ENCODE data around the gene CROCC. TPM values are rescaled to one million over a fixed set of nuclear protein-coding genes. Genes with fewer than 3 reads are reported as not detected.
A peak's percentile ranks its signal among the peaks of the same experiment; 100 is the strongest.

Gene CROCC
- total and polyA plus RNA-seq, 9 of the 15 experiments (the other 6 are each of a cell fraction or from before 2014, with no cell fraction given), result 0.17 to 15.4 (median 7.6) TPM

DNA sequence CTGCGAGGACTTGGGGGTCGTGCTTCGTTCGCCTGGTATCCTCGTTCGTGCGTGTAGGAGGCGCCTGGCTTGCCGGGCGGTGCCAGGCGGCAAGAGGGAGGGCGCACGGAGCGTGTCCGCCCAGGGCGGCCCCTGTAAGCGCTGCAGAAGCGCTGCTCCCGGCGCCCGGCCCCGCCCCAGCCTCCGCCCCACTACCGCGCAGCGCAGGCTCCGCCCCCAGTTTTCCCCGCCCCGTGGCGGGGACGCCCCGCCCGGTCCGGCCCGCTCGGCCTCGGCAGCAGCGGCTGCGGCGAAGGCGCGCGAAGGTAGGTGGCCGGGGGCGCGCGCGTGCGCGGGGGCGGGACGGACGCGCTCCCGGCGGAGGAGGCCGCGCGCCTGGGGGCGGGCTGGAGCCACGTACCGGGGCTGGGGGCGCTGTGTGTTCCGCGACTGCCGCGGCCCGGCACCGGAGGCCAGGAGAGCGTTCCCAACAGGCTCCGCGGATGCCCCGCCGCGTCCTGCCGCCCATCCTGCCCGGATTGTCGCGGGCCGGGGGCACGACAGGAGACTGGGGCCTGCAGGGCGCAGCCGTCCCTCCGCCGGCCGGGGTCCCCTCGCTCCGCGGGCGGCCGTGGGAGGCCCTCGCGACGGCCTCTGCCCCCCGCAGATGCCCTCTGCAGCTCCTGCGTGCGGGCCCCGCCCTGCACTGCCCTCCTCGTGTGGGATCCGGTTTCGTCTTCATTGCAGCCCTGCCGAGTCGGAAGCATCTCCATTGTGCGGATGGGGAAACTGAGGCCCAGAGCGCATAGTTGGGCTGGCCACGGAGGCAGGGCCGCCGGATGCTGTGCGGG lies 7.7 kb upstream of the CROCC start (continued):
- TF ChIP-seq, protein P1, sequence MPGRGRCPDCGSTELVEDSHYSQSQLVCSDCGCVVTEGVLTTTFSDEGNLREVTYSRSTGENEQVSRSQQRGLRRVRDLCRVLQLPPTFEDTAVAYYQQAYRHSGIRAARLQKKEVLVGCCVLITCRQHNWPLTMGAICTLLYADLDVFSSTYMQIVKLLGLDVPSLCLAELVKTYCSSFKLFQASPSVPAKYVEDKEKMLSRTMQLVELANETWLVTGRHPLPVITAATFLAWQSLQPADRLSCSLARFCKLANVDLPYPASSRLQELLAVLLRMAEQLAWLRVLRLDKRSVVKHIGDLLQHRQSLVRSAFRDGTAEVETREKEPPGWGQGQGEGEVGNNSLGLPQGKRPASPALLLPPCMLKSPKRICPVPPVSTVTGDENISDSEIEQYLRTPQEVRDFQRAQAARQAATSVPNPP (IDR thresholded peaks at IDR 0.05; ENCODE audit: borderline replicate concordance, insufficient read depth, insufficient read length), result no peak
- TF ChIP-seq, protein P2, sequence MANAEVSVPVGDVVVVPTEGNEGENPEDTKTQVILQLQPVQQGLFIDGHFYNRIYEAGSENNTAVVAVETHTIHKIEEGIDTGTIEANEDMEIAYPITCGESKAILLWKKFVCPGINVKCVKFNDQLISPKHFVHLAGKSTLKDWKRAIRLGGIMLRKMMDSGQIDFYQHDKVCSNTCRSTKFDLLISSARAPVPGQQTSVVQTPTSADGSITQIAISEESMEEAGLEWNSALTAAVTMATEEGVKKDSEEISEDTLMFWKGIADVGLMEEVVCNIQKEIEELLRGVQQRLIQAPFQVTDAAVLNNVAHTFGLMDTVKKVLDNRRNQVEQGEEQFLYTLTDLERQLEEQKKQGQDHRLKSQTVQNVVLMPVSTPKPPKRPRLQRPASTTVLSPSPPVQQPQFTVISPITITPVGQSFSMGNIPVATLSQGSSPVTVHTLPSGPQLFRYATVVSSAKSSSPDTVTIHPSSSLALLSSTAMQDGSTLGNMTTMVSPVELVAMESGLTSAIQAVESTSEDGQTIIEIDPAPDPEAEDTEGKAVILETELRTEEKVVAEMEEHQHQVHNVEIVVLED (CRISPR knock-in tag; IDR thresholded peaks at IDR 0.05), result peak; percentile 81
- TF ChIP-seq PHF8 (IDR thresholded peaks at IDR 0.05; ENCODE audit: borderline replicate concordance, low read length) (peak; percentile 82; the same call in 1 of the 2 replicates), ZBED1 (IDR thresholded peaks at IDR 0.05) (0 out of 2 replicates have a peak, but pooled peaks have one; percentile 27), NBN (IDR thresholded peaks at IDR 0.05; ENCODE audit: low read depth) (no peak), POLR2A (conservative IDR thresholded peaks at IDR 0.05) (peak; percentile 50; the same call in 1 of the 2 replicates), NFIC (IDR thresholded peaks at IDR 0.05) (peak; percentile 10; the same call in 1 of the 2 replicates), SUPT5H (IDR thresholded peaks at IDR 0.05) (peak; percentile 37; the same call in 1 of the 2 replicates), NR2C1 (IDR thresholded peaks at IDR 0.05) (no peak), NR2C1 (tag; IDR thresholded peaks at IDR 0.05) (no peak), HCFC1 (IDR thresholded peaks at IDR 0.05; ENCODE audit: low read depth, low read length) (no peak), ZNF12 (CRISPR knock-in tag; IDR thresholded peaks at IDR 0.05) (no peak), ZNF384 (IDR thresholded peaks at IDR 0.05; ENCODE audit: low read depth, low read length) (no peak), SETDB1 (IDR thresholded peaks at IDR 0.05; ENCODE audit: low read length) (no peak), ZKSCAN3 (CRISPR knock-in tag; IDR thresholded peaks at IDR 0.05) (no peak), ZNF507 (tag; conservative IDR thresholded peaks at IDR 0.05) (no peak)
- TF ChIP-seq, protein P3, sequence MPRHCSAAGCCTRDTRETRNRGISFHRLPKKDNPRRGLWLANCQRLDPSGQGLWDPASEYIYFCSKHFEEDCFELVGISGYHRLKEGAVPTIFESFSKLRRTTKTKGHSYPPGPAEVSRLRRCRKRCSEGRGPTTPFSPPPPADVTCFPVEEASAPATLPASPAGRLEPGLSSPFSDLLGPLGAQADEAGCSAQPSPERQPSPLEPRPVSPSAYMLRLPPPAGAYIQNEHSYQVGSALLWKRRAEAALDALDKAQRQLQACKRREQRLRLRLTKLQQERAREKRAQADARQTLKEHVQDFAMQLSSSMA (CRISPR knock-in tag; IDR thresholded peaks at IDR 0.05), result peak; percentile 77; the same call in 1 of the 2 replicates
- TF ChIP-seq, protein P4, sequence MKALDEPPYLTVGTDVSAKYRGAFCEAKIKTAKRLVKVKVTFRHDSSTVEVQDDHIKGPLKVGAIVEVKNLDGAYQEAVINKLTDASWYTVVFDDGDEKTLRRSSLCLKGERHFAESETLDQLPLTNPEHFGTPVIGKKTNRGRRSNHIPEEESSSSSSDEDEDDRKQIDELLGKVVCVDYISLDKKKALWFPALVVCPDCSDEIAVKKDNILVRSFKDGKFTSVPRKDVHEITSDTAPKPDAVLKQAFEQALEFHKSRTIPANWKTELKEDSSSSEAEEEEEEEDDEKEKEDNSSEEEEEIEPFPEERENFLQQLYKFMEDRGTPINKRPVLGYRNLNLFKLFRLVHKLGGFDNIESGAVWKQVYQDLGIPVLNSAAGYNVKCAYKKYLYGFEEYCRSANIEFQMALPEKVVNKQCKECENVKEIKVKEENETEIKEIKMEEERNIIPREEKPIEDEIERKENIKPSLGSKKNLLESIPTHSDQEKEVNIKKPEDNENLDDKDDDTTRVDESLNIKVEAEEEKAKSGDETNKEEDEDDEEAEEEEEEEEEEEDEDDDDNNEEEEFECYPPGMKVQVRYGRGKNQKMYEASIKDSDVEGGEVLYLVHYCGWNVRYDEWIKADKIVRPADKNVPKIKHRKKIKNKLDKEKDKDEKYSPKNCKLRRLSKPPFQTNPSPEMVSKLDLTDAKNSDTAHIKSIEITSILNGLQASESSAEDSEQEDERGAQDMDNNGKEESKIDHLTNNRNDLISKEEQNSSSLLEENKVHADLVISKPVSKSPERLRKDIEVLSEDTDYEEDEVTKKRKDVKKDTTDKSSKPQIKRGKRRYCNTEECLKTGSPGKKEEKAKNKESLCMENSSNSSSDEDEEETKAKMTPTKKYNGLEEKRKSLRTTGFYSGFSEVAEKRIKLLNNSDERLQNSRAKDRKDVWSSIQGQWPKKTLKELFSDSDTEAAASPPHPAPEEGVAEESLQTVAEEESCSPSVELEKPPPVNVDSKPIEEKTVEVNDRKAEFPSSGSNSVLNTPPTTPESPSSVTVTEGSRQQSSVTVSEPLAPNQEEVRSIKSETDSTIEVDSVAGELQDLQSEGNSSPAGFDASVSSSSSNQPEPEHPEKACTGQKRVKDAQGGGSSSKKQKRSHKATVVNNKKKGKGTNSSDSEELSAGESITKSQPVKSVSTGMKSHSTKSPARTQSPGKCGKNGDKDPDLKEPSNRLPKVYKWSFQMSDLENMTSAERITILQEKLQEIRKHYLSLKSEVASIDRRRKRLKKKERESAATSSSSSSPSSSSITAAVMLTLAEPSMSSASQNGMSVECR (CRISPR knock-in tag; IDR thresholded peaks at IDR 0.05), result peak; percentile 39; the same call in 1 of the 2 replicates
- TF ChIP-seq, protein P5, sequence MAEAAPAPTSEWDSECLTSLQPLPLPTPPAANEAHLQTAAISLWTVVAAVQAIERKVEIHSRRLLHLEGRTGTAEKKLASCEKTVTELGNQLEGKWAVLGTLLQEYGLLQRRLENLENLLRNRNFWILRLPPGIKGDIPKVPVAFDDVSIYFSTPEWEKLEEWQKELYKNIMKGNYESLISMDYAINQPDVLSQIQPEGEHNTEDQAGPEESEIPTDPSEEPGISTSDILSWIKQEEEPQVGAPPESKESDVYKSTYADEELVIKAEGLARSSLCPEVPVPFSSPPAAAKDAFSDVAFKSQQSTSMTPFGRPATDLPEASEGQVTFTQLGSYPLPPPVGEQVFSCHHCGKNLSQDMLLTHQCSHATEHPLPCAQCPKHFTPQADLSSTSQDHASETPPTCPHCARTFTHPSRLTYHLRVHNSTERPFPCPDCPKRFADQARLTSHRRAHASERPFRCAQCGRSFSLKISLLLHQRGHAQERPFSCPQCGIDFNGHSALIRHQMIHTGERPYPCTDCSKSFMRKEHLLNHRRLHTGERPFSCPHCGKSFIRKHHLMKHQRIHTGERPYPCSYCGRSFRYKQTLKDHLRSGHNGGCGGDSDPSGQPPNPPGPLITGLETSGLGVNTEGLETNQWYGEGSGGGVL (CRISPR knock-in tag; IDR thresholded peaks at IDR 0.05), result no peak
